GM19468 (cell line): ENCODE data around the gene TLCD5.

ENCODE experiments used
- ATAC-seq: cut with Tn5 transposase; IDR thresholded peaks from one replicate; pipeline ENCODE4 v1.9.1; 2021; ENCODE audit warnings: mild to moderate bottlenecking, moderate library complexity, moderate number of reproducible peaks; ENCODE audit not compliant: unreplicated experiment; ENCODE audit errors: extremely low read depth

The TLCD5 gene

GRCh38 chr11:120324932-120325810 lies at the start of gene TLCD5:
TSS of gene TLCD5 (plus strand) at chr11:120325299. CDS start at chr11:120327442, 2,143 bp downstream.
- ATAC-seq: no peak

DNA sequence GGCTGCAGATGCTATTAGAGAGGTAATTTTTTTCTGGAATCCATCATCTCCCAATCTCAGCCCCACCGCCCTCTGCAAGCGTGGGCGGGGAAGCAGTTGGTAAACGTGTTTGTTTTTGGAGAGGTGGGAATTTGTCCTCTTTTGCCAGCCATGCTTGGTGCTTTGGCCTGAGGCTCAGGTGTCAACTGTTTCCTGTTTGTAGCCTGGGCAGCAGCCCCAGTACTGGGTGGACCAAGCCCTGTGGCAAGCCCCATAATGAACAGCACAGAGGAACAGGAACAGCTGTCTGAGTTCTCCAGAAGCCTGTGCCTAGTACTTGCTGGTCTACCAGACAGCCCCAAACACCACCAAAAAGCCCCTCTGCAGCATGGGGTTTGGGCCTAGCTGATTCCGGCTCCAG lies 45.6 kb upstream of the TLCD5 start:
- no peak for ATAC-seq

DNA sequence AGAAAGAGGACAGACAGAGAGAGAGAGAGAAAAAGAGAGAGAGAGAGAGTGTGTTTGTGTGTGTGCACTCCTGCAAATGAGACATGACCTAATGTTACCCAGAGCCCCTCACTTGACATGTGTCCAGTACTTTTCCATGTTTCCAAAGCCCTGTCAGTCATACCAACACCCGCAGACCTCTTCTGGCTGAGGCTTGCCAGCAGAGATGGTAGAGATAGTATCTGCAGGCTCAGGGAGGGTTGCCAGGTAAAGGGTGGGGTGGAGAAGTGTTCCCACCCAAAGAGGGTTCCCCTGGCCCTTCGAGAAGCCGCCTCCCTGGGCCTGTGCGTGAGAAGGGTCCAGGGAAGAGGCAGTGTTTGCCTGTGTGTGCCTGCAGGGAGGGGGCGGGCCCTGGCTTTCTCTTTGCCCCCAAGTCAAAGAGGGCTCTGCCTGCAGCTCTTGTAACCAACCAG lies 44.5 kb upstream of the TLCD5 start:
- no peak for ATAC-seq

- no peak for ATAC-seq
Measured at GRCh38 chr11:120281143-120281795, 43.8 kb upstream of the TLCD5 start.

DNA sequence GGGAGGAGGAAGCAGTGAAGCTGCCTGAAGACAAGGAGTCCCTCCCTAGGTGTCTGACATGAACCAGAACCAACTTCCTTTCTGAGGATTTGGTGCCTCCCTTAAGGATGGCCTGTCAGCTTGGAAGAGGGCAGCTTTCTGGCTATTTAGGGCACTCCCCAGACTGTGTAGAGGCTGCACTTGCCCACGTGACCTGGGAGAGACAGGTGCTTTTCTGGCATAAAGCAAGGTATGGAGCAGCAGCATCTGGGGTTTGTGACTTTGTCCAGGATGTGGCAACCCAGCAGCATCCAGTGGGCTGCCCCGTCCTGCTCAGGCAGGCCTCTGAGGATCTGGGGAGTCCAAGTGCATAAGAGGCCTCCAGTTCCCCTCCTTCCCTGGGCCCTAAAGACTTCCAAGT lies 42.0 kb upstream of the TLCD5 start:
- ATAC-seq: no peak

- ATAC-seq: no peak
Measured at GRCh38 chr11:120284272-120284671, 40.8 kb upstream of the TLCD5 start.

DNA sequence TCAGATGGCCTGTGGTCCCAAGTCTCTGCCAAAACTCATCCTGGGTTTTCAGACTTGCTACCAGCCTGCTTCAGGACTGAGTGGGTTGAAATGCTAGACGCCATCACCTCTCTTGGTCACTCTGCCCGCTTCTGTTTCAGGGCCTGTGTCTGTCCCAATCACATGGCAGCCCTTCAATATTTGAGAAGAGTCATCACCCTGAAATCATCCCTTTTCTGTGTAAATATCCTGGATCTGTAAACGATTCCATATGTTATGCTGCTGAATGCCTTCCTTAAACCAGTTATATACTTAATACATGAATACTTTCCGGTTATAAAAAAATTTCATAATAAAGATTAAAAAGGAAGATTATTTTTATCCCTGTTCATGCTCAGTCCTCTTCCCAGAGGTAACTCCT lies 39.8 kb upstream of the TLCD5 start:
- no peak for ATAC-seq

GRCh38 chr11:120288021-120288420 lies 37.1 kb upstream of the TLCD5 start:
- no peak for ATAC-seq

- ATAC-seq: no peak
Measured at GRCh38 chr11:120289426-120289825, 35.7 kb upstream of the TLCD5 start.

DNA sequence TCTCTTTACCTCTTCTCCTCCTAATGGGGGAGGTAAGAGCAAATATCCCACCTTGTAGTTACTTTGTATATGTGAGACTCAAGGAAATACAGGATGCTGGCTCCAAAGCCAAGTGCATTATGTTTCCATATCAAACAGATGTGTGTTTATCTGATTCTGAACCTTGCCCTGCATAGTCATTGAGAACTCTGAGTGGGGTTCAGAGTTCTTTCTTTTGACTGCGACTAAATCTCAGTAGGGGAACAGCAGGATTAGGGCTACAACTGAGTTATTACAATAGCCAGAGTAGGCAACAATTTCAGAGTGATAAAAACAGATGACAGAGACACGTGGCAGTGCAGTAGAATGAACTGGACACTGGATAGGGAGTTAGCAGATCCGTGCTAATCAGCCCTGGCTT lies 34.1 kb upstream of the TLCD5 start:
- no peak for ATAC-seq

GRCh38 chr11:120293038-120293800 lies 31.9 kb upstream of the TLCD5 start:
- ATAC-seq: no peak

DNA sequence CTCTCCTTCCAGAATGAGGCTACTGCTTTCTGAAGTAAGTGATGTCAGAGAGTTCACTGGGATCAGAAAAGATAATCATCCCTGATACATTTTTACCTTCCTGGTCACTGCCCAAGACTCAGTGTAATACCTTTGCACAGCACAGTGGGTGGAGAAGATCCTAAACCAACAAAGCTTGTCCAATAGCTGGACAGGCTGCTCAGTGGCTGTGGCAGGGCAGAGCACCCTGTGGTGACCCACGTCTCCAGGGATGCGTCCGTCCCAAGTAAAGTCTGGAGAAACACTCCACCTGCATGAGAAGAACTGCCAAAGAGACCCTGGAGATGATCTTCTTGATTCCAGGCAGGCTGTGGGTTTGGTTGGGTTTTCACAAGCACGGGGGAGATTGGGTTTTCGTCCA lies 31.0 kb upstream of the TLCD5 start:
- ATAC-seq: no peak

DNA sequence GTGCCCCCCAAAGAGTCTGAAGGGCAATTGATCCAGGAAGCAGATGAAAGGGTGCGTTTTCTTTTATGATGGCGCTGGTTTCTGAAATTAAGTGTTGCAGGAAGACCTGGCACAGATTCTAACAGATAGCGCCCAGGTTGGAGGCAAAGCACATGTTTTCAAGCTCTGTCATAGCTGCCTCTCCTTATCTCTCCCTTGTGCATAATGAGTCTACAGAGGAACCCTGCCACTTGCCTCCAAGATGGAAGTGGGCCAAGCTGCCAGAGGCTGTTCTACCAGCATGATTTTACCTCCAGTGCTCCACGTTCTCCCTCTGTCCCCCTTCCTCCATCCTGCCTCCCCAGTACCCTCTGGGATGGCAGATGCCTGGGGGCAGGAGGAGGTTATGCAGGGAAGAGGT lies 30.0 kb upstream of the TLCD5 start:
- ATAC-seq: no peak

GRCh38 chr11:120296554-120296953 lies 28.5 kb upstream of the TLCD5 start:
- ATAC-seq: no peak

GRCh38 chr11:120298461-120298860 lies 26.6 kb upstream of the TLCD5 start:
- ATAC-seq: no peak

DNA sequence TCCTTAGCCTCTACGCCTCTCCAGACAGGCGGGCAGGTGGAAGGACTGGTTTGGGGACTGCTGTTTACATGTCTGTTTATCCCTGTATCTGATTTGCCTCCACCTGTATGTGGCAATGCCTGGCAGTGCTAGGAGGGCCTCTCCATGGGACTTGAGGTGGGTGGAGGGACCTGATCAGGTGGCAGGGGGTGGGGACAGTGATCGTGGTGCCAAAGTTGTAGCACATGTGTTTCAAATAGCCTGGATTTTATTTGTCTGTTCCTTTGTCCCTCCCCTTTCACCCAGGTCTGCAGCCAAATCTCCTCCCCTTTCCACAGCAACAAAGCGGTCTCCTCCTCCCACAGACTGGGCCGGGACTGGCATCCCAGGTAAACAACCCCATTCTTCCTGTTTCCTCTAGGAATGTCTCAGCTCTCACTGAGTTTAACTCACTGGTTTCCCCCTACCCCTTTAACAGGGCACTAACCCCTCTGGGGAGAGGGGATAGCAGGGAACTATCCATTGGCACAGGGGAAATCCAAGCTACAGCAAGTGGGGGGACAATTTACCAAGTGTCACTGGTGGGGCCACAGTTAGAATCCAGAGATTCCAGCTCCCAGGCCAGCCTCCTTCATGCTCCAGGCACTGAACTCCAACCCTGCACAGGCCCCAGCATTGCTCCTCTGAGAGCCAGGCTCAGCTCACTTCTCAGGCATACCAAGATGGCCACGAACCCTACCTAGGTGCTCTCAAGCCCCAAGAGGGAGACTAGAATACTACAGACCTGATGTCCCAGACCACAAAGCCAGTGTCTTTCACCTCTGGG lies 22.9 kb upstream of the TLCD5 start:
- ATAC-seq: no peak

- ATAC-seq: no peak
Measured at GRCh38 chr11:120303004-120303637, 22.0 kb upstream of the TLCD5 start.

GRCh38 chr11:120304526-120304925 lies 20.6 kb upstream of the TLCD5 start:
- ATAC-seq: no peak

DNA sequence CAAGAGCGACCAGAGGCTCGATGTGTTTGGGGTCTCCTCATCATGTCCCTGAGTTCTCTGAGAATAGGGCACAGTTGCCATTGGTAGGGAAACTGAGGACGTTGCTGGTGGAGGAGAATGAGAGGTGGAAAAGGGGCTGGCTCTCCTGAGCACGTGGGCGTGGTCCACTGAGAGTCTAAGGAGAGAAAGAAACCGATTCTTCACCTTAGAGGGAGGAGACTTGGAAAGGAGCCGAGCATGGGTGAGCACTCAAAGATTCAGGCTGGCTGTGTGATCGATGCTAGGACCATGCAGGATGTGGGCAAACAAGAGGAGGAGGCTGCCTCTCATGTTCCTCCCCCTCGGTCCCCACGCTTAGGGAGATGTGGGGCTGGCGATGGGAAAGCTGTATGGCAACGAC lies 19.8 kb upstream of the TLCD5 start:
- ATAC-seq: no peak
